ENCODE results near the gene AMY2B. TPM values are rescaled to one million over a fixed set of nuclear protein-coding genes. Genes with fewer than 3 reads are reported as not detected.

AMY2B gene
- polyA plus RNA-seq, 1 of the 3 experiments (the other 2 are of a cell fraction): 1.5 TPM

DNA sequence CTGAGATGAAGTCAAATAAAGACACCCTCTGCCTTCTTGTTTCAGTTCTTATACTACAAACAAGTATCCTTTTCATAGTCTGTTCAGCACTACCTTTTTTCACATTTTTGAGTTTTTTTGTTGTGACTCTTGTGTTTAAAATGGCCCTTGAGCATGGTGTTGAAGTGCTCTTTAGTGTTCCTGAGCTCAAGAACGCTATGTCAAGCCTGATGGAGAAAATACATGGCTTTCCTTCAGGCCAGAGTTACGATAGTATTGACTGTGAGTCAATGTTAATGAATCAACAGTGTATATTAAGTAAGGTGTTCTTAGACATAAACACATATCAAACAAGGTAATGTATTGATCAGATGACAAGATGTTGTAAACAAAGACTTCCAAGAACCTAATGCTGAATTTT, 33.2 kb upstream of the AMY2B start:
- H3K9me2 ChIP-seq: no peaks in the 10 kb centered on the region
- no peak for TF ChIP-seq TCF12 (IDR thresholded peaks at IDR 0.05)
- H3K27me3 ChIP-seq (ENCODE audit: insufficient read depth): no peaks in the 10 kb centered on the region
- DNase-seq: no peak
- no peaks in the 10 kb centered on the region for H3F3A ChIP-seq (replicated peaks; ENCODE audit: insufficient read depth)
- POLR2A ChIA-PET: no interaction called here
- no peak overlapping the region for H3K27ac ChIP-seq (ENCODE audit: low read depth in 2 of 2, low read length in 1 of 2)
- CTCF ChIA-PET: no interaction called here
- H3K4me2 ChIP-seq: no peak overlapping the region
- H3K9ac ChIP-seq: no peak overlapping the region
- H3K9me3 ChIP-seq: no peaks in the 10 kb centered on the region
- H3K4me3 ChIP-seq (ENCODE audit: low read depth in 2 of 2, low read length in 1 of 2): no peak overlapping the region
- H3K36me3 ChIP-seq (replicated peaks in 1 of 2; ENCODE audit: control insufficient read depth in 1 of 2, insufficient read depth in 2 of 2, low read length in 1 of 2): peaks cover 85 to 87% of the 10 kb centered on the region in 2 experiments
- WGBS (ENCODE audit: low lambda C conversion rate): 92% methylated on average over 2 of the region's 2 CpGs
- H2AFZ ChIP-seq (ENCODE audit: low read depth): no peak overlapping the region
- H3K4me1 ChIP-seq (ENCODE audit: control insufficient read depth in 1 of 2, insufficient read depth in 2 of 2, low read depth in 1 of 2, low read length in 1 of 2): no peaks in the 10 kb centered on the region
- H4K20me1 ChIP-seq (ENCODE audit: insufficient read depth): no peaks in the 10 kb centered on the region
- H3K79me2 ChIP-seq (ENCODE audit: insufficient read depth): peaks cover 9% of the 10 kb centered on the region

- CTCF ChIA-PET: no interaction called here
Observed at GRCh38 chr1:103541431-103541830, 30.0 kb upstream of the AMY2B start.

GRCh38 chr1:103546496-103546895, 24.9 kb upstream of the AMY2B start:
- no peaks in the 10 kb centered on the region; the same call in 1 of the 2 replicates for H3K79me2 ChIP-seq (ENCODE audit: insufficient read depth)
- TF ChIP-seq RXRA (IDR thresholded peaks at IDR 0.05; ENCODE audit: borderline replicate concordance, low read depth) (no peak), GABPA (IDR thresholded peaks at IDR 0.05; ENCODE audit: low read depth) (no peak), ELF1 (IDR thresholded peaks at IDR 0.05) (no peak)
- H3K4me3 ChIP-seq (ENCODE audit: low read depth in 2 of 2, low read length in 1 of 2): no peak overlapping the region
- H3K36me3 ChIP-seq (replicated peaks in 1 of 2; ENCODE audit: control insufficient read depth in 1 of 2, insufficient read depth in 2 of 2, low read length in 1 of 2): peaks cover 81 to 85% of the 10 kb centered on the region in 2 experiments
- no peaks in the 10 kb centered on the region for H3K4me1 ChIP-seq (ENCODE audit: control insufficient read depth in 1 of 2, insufficient read depth in 2 of 2, low read depth in 1 of 2, low read length in 1 of 2)
- no peak overlapping the region for H2AFZ ChIP-seq (ENCODE audit: low read depth)
- no peaks in the 10 kb centered on the region for H3K27me3 ChIP-seq (ENCODE audit: insufficient read depth)
- no peaks in the 10 kb centered on the region for H4K20me1 ChIP-seq (ENCODE audit: insufficient read depth)
- H3K9me2 ChIP-seq: no peaks in the 10 kb centered on the region
- no peaks in the 10 kb centered on the region; the same call in 1 of the 2 replicates for H3K9me3 ChIP-seq
- DNase-seq: no peak
- no peak overlapping the region for H3K27ac ChIP-seq (ENCODE audit: low read depth in 2 of 2, low read length in 1 of 2)
- CTCF ChIA-PET: no interaction called here
- no peak overlapping the region for H3K4me2 ChIP-seq
- no peak overlapping the region for H3K9ac ChIP-seq
- H3F3A ChIP-seq (replicated peaks; ENCODE audit: insufficient read depth): no peaks in the 10 kb centered on the region
- POLR2A ChIA-PET: no interaction called here
- 100% methylated on average over 1 of the region's 1 CpG for WGBS (ENCODE audit: low lambda C conversion rate)

More at GRCh38 chr1:103541431-103541830, 30.0 kb upstream of the AMY2B start:
- WGBS (ENCODE audit: low lambda C conversion rate): 97% methylated on average over 3 of the region's 3 CpGs
- Histone ChIP-seq H3K36me3 (replicated peaks in 1 of 2; ENCODE audit: control insufficient read depth in 1 of 2, insufficient read depth in 2 of 2, low read length in 1 of 2) (peaks cover 92 to 95% of the 10 kb centered on the region in 2 experiments), H3K9me3 (no peaks in the 10 kb centered on the region), H3K27me3 (ENCODE audit: insufficient read depth) (no peaks in the 10 kb centered on the region), H3K4me2 (no peak overlapping the region), H3K9me2 (no peaks in the 10 kb centered on the region), H4K20me1 (ENCODE audit: insufficient read depth) (no peaks in the 10 kb centered on the region), H3K4me3 (ENCODE audit: low read depth in 2 of 2, low read length in 1 of 2) (no peak overlapping the region), H3K27ac (ENCODE audit: low read depth in 2 of 2, low read length in 1 of 2) (no peak overlapping the region), H3F3A (replicated peaks; ENCODE audit: insufficient read depth) (no peaks in the 10 kb centered on the region), H3K79me2 (ENCODE audit: insufficient read depth) (no peaks in the 10 kb centered on the region), H3K9ac (no peak overlapping the region), H2AFZ (ENCODE audit: low read depth) (no peak overlapping the region), H3K4me1 (ENCODE audit: control insufficient read depth in 1 of 2, insufficient read depth in 2 of 2, low read depth in 1 of 2, low read length in 1 of 2) (no peaks in the 10 kb centered on the region)
- POLR2A ChIA-PET: no interaction called here
- TF ChIP-seq, protein P1, sequence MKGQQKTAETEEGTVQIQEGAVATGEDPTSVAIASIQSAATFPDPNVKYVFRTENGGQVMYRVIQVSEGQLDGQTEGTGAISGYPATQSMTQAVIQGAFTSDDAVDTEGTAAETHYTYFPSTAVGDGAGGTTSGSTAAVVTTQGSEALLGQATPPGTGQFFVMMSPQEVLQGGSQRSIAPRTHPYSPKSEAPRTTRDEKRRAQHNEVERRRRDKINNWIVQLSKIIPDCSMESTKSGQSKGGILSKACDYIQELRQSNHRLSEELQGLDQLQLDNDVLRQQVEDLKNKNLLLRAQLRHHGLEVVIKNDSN (IDR thresholded peaks at IDR 0.05; ENCODE audit: borderline replicate concordance, low read depth): no peak
- no peak for DNase-seq

DNA sequence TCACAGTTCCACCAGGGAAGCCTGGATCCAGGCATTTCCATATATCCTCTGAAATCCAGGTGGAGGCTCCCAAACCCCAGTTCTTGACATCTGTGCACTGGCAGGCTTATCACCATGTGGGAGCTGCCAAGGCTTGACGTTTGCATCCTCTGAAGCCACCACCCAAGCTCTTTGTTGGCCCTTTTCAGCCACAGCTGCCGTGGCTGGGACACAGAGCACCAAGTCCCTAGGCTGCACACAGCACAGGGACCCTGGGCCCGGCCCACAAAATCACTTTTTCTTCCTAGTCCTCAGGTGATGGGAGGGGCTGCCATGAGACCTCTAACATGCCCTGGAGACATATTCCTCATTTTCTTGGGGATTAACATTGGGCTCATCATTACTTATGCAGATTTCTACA, 23.5 kb upstream of the AMY2B start:
- H3K4me3 ChIP-seq (ENCODE audit: low read depth in 2 of 2, low read length in 1 of 2): no peak overlapping the region
- no peaks in the 10 kb centered on the region for H3K9me2 ChIP-seq
- DNase-seq: no peak
- H3K4me2 ChIP-seq: no peak overlapping the region
- no peak overlapping the region for H3K9ac ChIP-seq
- CTCF ChIA-PET: no interaction called here
- no peaks in the 10 kb centered on the region for H3K4me1 ChIP-seq (ENCODE audit: control insufficient read depth in 1 of 2, insufficient read depth in 2 of 2, low read depth in 1 of 2, low read length in 1 of 2)
- H3F3A ChIP-seq (replicated peaks; ENCODE audit: insufficient read depth): no peaks in the 10 kb centered on the region
- H3K9me3 ChIP-seq: no peaks in the 10 kb centered on the region; the same call in 1 of the 2 replicates
- POLR2A ChIA-PET: no interaction called here
- no peak overlapping the region for H3K27ac ChIP-seq (ENCODE audit: low read depth in 2 of 2, low read length in 1 of 2)
- H3K79me2 ChIP-seq (ENCODE audit: insufficient read depth): no peaks in the 10 kb centered on the region; the same call in 1 of the 2 replicates
- H3K36me3 ChIP-seq (replicated peaks in 1 of 2; ENCODE audit: control insufficient read depth in 1 of 2, insufficient read depth in 2 of 2, low read length in 1 of 2): peaks cover 74 to 85% of the 10 kb centered on the region in 2 experiments
- no peaks in the 10 kb centered on the region for H3K27me3 ChIP-seq (ENCODE audit: insufficient read depth)
- no peaks in the 10 kb centered on the region for H4K20me1 ChIP-seq (ENCODE audit: insufficient read depth)
- H2AFZ ChIP-seq (ENCODE audit: low read depth): no peak overlapping the region
- 90% methylated on average over 3 of the region's 3 CpGs for WGBS (ENCODE audit: low lambda C conversion rate)
- TF ChIP-seq YY1 (IDR thresholded peaks at IDR 0.05; ENCODE audit: low read depth): no peak
- no peak for TF ChIP-seq RFX5 (IDR thresholded peaks at IDR 0.05; ENCODE audit: low read length)
- no peak for TF ChIP-seq MAX (IDR thresholded peaks at IDR 0.05; ENCODE audit: low read depth)
- TF ChIP-seq, protein P2, sequence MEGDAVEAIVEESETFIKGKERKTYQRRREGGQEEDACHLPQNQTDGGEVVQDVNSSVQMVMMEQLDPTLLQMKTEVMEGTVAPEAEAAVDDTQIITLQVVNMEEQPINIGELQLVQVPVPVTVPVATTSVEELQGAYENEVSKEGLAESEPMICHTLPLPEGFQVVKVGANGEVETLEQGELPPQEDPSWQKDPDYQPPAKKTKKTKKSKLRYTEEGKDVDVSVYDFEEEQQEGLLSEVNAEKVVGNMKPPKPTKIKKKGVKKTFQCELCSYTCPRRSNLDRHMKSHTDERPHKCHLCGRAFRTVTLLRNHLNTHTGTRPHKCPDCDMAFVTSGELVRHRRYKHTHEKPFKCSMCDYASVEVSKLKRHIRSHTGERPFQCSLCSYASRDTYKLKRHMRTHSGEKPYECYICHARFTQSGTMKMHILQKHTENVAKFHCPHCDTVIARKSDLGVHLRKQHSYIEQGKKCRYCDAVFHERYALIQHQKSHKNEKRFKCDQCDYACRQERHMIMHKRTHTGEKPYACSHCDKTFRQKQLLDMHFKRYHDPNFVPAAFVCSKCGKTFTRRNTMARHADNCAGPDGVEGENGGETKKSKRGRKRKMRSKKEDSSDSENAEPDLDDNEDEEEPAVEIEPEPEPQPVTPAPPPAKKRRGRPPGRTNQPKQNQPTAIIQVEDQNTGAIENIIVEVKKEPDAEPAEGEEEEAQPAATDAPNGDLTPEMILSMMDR (IDR thresholded peaks at IDR 0.05): no peak
- no peak for TF ChIP-seq FOSL2 (IDR thresholded peaks at IDR 0.05; ENCODE audit: borderline replicate concordance, low read depth)
- no peak for TF ChIP-seq SIN3A (IDR thresholded peaks at IDR 0.05; ENCODE audit: borderline replicate concordance, low read depth, low read length)
- no peak for TF ChIP-seq JUND (IDR thresholded peaks at IDR 0.05)
- no peak for TF ChIP-seq IRF3 (IDR thresholded peaks at IDR 0.05; ENCODE audit: low read depth, low read length)
- no peak for TF ChIP-seq MEF2A (IDR thresholded peaks at IDR 0.05; ENCODE audit: borderline replicate concordance, low read depth)

Measured in SK-N-SH (cell line).